CD4-positive, alpha-beta T cell (primary cell): ENCODE measurements around the gene ANKRD13B. TPM values are rescaled to one million over a fixed set of nuclear protein-coding genes. Genes with fewer than 3 reads are reported as not detected.

ENCODE experiments used
- ATAC-seq: fragments of 200-7000 bp; cut with Tn5 transposase; one replicate; pipeline ENCODE4 v1.10.0; 2022; ENCODE audit warnings: mild to moderate bottlenecking; ENCODE audit not compliant: poor library complexity
- CTCF ChIA-PET: fragments of 350-600 bp; sonication (Branson Sonifier 250); formaldehyde crosslinking; loops from one replicate; lab custom pipeline; 2021; ENCODE audit warnings: antibody characterized with exemption, inconsistent platforms; lab: Charles Lee
- POLR2A ChIA-PET: fragments of 350-600 bp; sonication (Branson Sonifier 250); formaldehyde crosslinking; loops from one replicate; lab custom pipeline; 2021; ENCODE audit warnings: antibody characterized with exemption, inconsistent platforms; lab: Charles Lee
- DNase-seq, 14 experiments: peaks; one replicate each; pipeline ENCODE4 v3.0.0-alpha.2; 2013 to 2020; ENCODE audit warnings: mixed read lengths in 2 of 14
- H3K27ac ChIP-seq, 2 donors: one replicate each; pipeline versions ENCODE4 v1.5.1 to v1.7.0; 2013; ENCODE audit warnings: low read length in 2 of 2, low read depth in 1 of 2, mild to moderate bottlenecking in 1 of 2
- H3K27me3 ChIP-seq, 2 experiments: 1 replicate in 1 of 2; 2 replicates in 1 of 2; pipeline versions ENCODE4 v1.6.1 to v1.7.0; 2013; ENCODE audit warnings: low read length in 2 of 2, control low read depth in 1 of 2, mild to moderate bottlenecking in 1 of 2, moderate library complexity in 1 of 2; ENCODE audit not compliant: insufficient read depth in 2 of 2, control insufficient read depth in 1 of 2
- H3K36me3 ChIP-seq: one replicate; pipeline ENCODE4 v1.6.1; 2013; ENCODE audit warnings: low read length, control low read depth; ENCODE audit not compliant: insufficient read depth
- H3K4me1 ChIP-seq: one replicate; pipeline ENCODE4 v1.6.1; 2013; ENCODE audit warnings: low read length, control low read depth; ENCODE audit not compliant: insufficient read depth
- H3K4me3 ChIP-seq: one replicate; pipeline ENCODE4 v1.5.1; 2013; ENCODE audit warnings: mild to moderate bottlenecking, low read length, moderate library complexity
- H3K9me3 ChIP-seq, 2 experiments: 1 replicate in 1 of 2; 2 replicates in 1 of 2; pipeline versions ENCODE4 v1.6.1 to v1.7.0; 2013; ENCODE audit warnings: low read length in 2 of 2, mild to moderate bottlenecking in 2 of 2, control low read depth in 1 of 2, moderate library complexity in 1 of 2; ENCODE audit not compliant: control insufficient read depth in 1 of 2, insufficient read depth in 1 of 2
- H3K27ac Mint-ChIP-seq: one replicate; pipeline ENCODE4 v1.8.0; 2020; ENCODE audit warnings: mixed read lengths
- H3K27me3 Mint-ChIP-seq: one replicate; pipeline ENCODE4 v1.8.0; 2021; ENCODE audit warnings: mixed read lengths
- H3K36me3 Mint-ChIP-seq: one replicate; pipeline ENCODE4 v1.8.0; 2021; ENCODE audit warnings: low read depth, mixed read lengths
- H3K4me1 Mint-ChIP-seq: one replicate; pipeline ENCODE4 v1.8.0; 2021; ENCODE audit warnings: low read depth, mixed read lengths
- H3K4me3 Mint-ChIP-seq: one replicate; pipeline ENCODE4 v1.8.0; 2020; ENCODE audit warnings: mild to moderate bottlenecking, mixed read lengths
- H3K9me3 Mint-ChIP-seq: one replicate; pipeline ENCODE4 v1.8.0; 2020; ENCODE audit warnings: mixed read lengths
- CTCF ChIP-seq: fragments of 200-600 bp; IDR thresholded peaks from one replicate; pipeline ENCODE4 v1.8.0; 2022; ENCODE audit warnings: antibody characterized with exemption, mild to moderate bottlenecking
- intact Hi-C, 2 experiments: fragments of 100-400 bp; cut with DNase I in 1 of 2; cut with micrococcal nuclease in 1 of 2; formaldehyde crosslinking; loops; one replicate each; pipeline versions ENCODE4 v1.15.1 to v1.9.0; 2023 to 2025; cut with DNase I, micrococcal nuclease
- total RNA-seq, 174 experiments: library from RNA in 2 of 174; stranded (reverse) in 2 of 174; gene quantifications; one replicate each; pipeline ENCODE4 v1.2.3 and lab custom pipeline; 2021 to 2026

ANKRD13B gene
- total RNA-seq, 2 experiments from 2014 or later, result 2.1 to 3.0 TPM

- peaks cover 3% of the 10 kb centered on the region for H3K4me1 ChIP-seq
- no peak overlapping the region for H3K4me3 Mint-ChIP-seq
- POLR2A ChIA-PET, result no interaction called here
Measured at GRCh38 chr17:29546830-29547229, 46.1 kb upstream of the ANKRD13B start.

GRCh38 chr17:29549177-29549923 lies 43.6 kb upstream of the ANKRD13B start:
- H3K36me3 ChIP-seq, result peaks cover 4% of the 10 kb centered on the region
- CTCF ChIA-PET, result no interaction called here
- H3K4me1 ChIP-seq, result peaks cover 3% of the 10 kb centered on the region
- H3K9me3 ChIP-seq, result no peaks in the 10 kb centered on the region
- Mint-ChIP-seq H3K4me3 (no peak overlapping the region), H3K36me3 (peaks cover 16% of the 10 kb centered on the region), H3K27me3 (no peaks in the 10 kb centered on the region), H3K9me3 (no peaks in the 10 kb centered on the region), H3K27ac (no peak overlapping the region), H3K4me1 (no peaks in the 10 kb centered on the region)
- ATAC-seq (no peak), DNase-seq (peak in 1 of 14 experiments; percentile 26)
- no peak overlapping the region for H3K4me3 ChIP-seq
- POLR2A ChIA-PET, result no interaction called here
- no peaks in the 10 kb centered on the region for H3K27me3 ChIP-seq
- H3K27ac ChIP-seq, result no peak overlapping the region
- TF ChIP-seq CTCF, result no peak
- intact Hi-C loops, result no loop called here

More at GRCh38 chr17:29546830-29547229, 46.1 kb upstream of the ANKRD13B start:
- Mint-ChIP-seq H3K36me3 (peaks cover 38% of the 10 kb centered on the region), H3K27me3 (no peaks in the 10 kb centered on the region), H3K27ac (no peak overlapping the region), H3K9me3 (no peaks in the 10 kb centered on the region), H3K4me1 (no peaks in the 10 kb centered on the region)
- no peak for DNase-seq
- intact Hi-C loops, result no loop called here
- H3K36me3 ChIP-seq, result peaks cover 29% of the 10 kb centered on the region
- H3K4me3 ChIP-seq, result no peak overlapping the region
- CTCF ChIA-PET, result no interaction called here
- no peak for ATAC-seq
- no peak overlapping the region for H3K27ac ChIP-seq
- TF ChIP-seq CTCF, result no peak
- H3K9me3 ChIP-seq, result no peaks in the 10 kb centered on the region
- no peaks in the 10 kb centered on the region for H3K27me3 ChIP-seq

- no peaks in the 10 kb centered on the region for H3K9me3 ChIP-seq
- no peak overlapping the region for H3K27ac Mint-ChIP-seq
Measured at GRCh38 chr17:29555840-29556239, 37.1 kb upstream of the ANKRD13B start.

More at GRCh38 chr17:29555840-29556239, 37.1 kb upstream of the ANKRD13B start:
- intact Hi-C loops, result no loop called here
- H3K27me3 Mint-ChIP-seq, result no peaks in the 10 kb centered on the region
- ChIA-PET POLR2A (no interaction called here), CTCF (no interaction called here)
- H3K27ac ChIP-seq, result no peak overlapping the region
- peaks cover 3% of the 10 kb centered on the region for H3K4me1 ChIP-seq
- H3K4me3 ChIP-seq, result no peak overlapping the region
- no peaks in the 10 kb centered on the region for H3K36me3 ChIP-seq
- H3K9me3 Mint-ChIP-seq, result no peaks in the 10 kb centered on the region
- ATAC-seq, result no peak
- no peak overlapping the region for H3K4me3 Mint-ChIP-seq
- H3K36me3 Mint-ChIP-seq, result no peaks in the 10 kb centered on the region
- H3K27me3 ChIP-seq, result no peaks in the 10 kb centered on the region
- TF ChIP-seq CTCF, result no peak
- no peak for DNase-seq
- peaks cover 7% of the 10 kb centered on the region for H3K4me1 Mint-ChIP-seq
